HFFc6 (cell line): Measurements from ENCODE around the gene CBR1. TPM values are rescaled to one million over a fixed set of nuclear protein-coding genes. Genes with fewer than 3 reads are reported as not detected.

Experiments
- DNase-seq: peaks from one replicate; pipeline ENCODE4 v3.0.0-alpha.2; 2018
- H3K27ac Mint-ChIP-seq: 2 replicates; pipeline ENCODE4 v1.8.0; 2020; ENCODE audit warnings: mild to moderate bottlenecking, mixed read lengths
- H3K27me3 Mint-ChIP-seq: 2 replicates; pipeline ENCODE4 v1.8.0; 2021; ENCODE audit warnings: mild to moderate bottlenecking, moderate library complexity, mixed read lengths; ENCODE audit not compliant: insufficient read depth
- H3K36me3 Mint-ChIP-seq: 2 replicates; pipeline ENCODE4 v1.8.0; 2021; ENCODE audit warnings: low read depth, mixed read lengths
- H3K4me1 Mint-ChIP-seq: 2 replicates; pipeline ENCODE4 v1.8.0; 2020; ENCODE audit warnings: low read depth, mixed read lengths
- H3K4me3 Mint-ChIP-seq: 2 replicates; pipeline ENCODE4 v1.8.0; 2020; ENCODE audit warnings: mild to moderate bottlenecking, moderate library complexity, mixed read lengths
- H3K9me3 Mint-ChIP-seq: 2 replicates; pipeline ENCODE4 v1.8.0; 2020; ENCODE audit warnings: mild to moderate bottlenecking, mixed read lengths
- total RNA-seq, 6 experiments: library from RNA; stranded (reverse); fragmentation: NEBNext Ultra II Directional; extraction: Animal tissue kit (Norgen Biotek cat#: 25700); gene quantifications; 2 replicates in 1 of 6; 3 replicates in 5 of 6; pipeline ENCODE4 v1.2.3, GENCODE V29; 2021
- TF ChIP-seq, protein P1 (sequence below): fragments of 200-600 bp; sonication (generic); IDR thresholded peaks from 2 replicates; pipeline ENCODE4 v1.5.0; 2021; ENCODE audit warnings: antibody characterized with exemption, mild to moderate bottlenecking

CBR1 gene
- total RNA-seq, 6 experiments from 2014 or later: 103 to 144 (median 138) TPM

DNA sequence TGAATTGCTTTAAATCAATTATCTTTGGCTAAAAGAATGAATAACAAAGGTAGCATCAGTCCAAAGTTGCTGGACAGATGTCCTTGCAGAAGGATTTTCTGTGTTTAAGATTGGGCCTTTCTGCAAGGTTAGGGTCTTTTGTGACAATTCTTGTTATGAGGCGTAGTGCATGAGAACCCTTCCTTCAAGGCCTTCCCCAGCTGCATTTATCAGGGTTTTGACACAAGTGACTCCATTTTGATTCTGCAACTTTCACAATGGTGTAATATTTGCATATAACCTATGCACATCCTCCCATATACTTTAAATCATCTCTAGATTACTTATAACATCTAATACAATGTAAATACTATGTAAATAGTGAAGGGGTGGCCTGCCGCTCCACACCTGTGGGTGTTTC, 8.4 kb upstream of the CBR1 start:
- TF ChIP-seq, protein P1, sequence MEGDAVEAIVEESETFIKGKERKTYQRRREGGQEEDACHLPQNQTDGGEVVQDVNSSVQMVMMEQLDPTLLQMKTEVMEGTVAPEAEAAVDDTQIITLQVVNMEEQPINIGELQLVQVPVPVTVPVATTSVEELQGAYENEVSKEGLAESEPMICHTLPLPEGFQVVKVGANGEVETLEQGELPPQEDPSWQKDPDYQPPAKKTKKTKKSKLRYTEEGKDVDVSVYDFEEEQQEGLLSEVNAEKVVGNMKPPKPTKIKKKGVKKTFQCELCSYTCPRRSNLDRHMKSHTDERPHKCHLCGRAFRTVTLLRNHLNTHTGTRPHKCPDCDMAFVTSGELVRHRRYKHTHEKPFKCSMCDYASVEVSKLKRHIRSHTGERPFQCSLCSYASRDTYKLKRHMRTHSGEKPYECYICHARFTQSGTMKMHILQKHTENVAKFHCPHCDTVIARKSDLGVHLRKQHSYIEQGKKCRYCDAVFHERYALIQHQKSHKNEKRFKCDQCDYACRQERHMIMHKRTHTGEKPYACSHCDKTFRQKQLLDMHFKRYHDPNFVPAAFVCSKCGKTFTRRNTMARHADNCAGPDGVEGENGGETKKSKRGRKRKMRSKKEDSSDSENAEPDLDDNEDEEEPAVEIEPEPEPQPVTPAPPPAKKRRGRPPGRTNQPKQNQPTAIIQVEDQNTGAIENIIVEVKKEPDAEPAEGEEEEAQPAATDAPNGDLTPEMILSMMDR: no peak
- H3K36me3 Mint-ChIP-seq: peaks cover 17% of the 10 kb centered on the region
- H3K9me3 Mint-ChIP-seq: no peaks in the 10 kb centered on the region
- DNase-seq: no peak
- peaks cover 34% of the 10 kb centered on the region for H3K4me1 Mint-ChIP-seq
- peaks cover 1% of the 10 kb centered on the region for H3K27me3 Mint-ChIP-seq
- no peak overlapping the region for H3K4me3 Mint-ChIP-seq
- H3K27ac Mint-ChIP-seq: no peak overlapping the region

DNA sequence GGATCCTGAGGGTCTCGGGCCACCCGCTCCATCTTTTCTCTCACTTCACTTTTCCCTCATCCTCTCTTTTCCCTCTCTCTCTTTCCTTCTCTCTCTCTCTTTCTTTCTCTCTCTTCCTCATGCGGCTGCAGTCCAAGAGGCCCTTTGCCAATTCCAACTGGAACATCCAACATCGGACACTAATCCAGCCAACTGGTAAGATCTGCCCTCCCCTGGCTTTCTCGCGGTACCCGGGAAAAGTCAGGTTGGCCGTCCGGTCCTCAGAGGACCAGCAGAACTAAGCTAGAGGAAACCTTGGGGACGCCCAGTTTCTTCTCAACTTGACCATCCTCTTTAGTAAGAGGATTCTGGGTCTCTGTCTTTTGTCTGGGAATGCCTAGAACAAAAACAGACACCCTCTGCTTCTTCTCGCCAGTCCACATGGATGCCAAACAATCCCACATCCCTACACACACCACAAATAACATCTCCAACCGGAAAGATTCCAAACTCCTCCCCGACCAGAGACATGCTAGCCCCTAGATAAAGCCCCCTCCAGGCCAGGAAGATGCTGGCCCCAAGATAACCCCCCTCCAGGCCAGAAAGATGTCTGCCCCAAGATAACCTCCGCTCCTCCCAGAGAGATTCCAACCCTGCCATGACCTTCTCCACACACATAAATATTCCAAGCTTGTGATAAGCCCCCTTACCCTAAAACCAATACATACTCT, 6.3 kb upstream of the CBR1 start:
- H3K27ac Mint-ChIP-seq: no peak overlapping the region
- no peak overlapping the region for H3K4me3 Mint-ChIP-seq
- TF ChIP-seq, protein P1: no peak
- H3K36me3 Mint-ChIP-seq: no peaks in the 10 kb centered on the region
- no peaks in the 10 kb centered on the region for H3K9me3 Mint-ChIP-seq
- H3K4me1 Mint-ChIP-seq: peaks cover 22% of the 10 kb centered on the region
- no peak for DNase-seq
- H3K27me3 Mint-ChIP-seq: peaks cover 1% of the 10 kb centered on the region

DNA sequence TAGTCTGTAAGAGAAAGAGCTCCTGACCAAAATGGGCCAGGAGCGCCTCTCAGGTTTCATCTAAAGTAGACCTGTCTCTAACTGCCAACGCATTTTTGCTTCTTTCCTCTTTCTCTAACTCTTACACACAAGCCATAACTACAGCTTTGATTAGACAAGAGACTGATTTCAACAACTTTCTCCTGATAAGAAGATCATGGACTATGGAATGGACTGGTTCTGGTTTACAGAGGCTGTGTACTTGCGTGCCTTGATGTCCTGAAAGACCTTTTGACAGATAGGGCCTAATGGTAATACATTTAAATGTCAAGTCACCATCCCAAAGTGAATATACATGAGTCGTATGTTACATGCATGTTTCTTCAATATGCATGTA, 5.8 kb upstream of the CBR1 start:
- DNase-seq: no peak
- peaks cover 20% of the 10 kb centered on the region for H3K4me1 Mint-ChIP-seq
- H3K4me3 Mint-ChIP-seq: no peak overlapping the region
- H3K27ac Mint-ChIP-seq: no peak overlapping the region
- peaks cover 1% of the 10 kb centered on the region for H3K27me3 Mint-ChIP-seq
- H3K36me3 Mint-ChIP-seq: peaks cover 5% of the 10 kb centered on the region
- TF ChIP-seq, protein P1: no peak
- peaks cover 5% of the 10 kb centered on the region for H3K9me3 Mint-ChIP-seq

DNA sequence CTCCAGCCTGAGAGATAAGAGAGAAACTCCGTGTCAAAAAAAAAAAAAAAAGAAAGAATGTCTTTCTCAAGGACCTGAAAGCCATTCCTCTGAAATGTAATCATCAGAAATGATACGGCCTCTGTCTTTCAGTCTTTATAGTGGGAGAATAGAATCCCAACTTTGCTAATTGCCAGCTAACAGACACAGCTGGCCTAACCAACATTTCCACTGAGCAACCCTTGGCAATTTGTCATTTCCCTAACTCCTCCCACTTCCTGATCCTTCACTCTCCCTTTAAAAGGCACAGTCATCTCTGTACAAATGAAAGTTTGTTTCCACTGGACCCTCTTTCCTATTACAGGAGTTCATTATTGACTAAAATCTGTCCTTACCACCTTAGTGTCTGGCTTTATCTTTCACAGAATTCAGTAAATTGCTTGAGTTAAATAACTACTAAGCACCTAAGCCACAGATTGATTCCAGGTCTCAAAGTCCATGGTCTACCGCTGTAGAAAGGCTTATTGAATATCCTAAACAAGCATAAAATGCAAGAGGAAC, 4.3 kb upstream of the CBR1 start:
- Mint-ChIP-seq H3K36me3 (peaks cover 14% of the 10 kb centered on the region), H3K4me3 (no peak overlapping the region), H3K27me3 (no peaks in the 10 kb centered on the region; the same call in 1 of the 2 replicates), H3K9me3 (peaks cover 11% of the 10 kb centered on the region), H3K4me1 (peaks cover 31% of the 10 kb centered on the region), H3K27ac (peak overlapping the region; percentile 58)
- peak; percentile 28 for DNase-seq
- TF ChIP-seq, protein P1: no peak

DNA sequence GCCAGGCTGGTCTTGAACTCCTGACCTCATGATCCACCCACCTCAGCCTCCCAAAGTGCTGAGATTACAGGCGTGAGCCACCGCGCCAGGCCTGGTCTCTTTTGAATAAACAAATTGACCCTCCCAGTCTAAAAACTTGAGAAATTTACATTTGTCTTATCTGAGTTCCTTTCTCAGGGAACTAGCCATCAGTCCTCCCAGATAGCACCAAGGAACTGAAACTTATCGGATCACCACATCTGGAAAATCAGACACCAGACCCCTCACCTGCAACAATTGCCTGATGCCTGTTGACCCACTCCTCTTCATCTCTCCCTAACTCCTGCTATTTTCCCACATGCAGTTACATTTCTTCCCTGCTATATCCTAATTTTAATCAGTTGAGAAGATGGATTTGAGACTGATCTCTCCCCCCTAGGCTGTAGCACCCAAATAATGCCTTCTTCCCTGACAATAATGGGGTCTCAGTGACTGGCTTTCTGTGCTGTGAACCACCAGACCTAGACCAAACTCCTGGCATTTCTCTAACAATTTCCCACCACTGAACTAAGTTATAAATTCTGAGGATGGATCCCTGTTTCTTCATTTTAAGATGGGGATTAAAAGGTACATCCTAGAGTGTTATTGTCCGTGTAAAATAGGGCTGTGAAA, 951 bp upstream of the CBR1 start:
- Mint-ChIP-seq H3K4me1 (peaks cover 58% of the 10 kb centered on the region), H3K36me3 (peaks cover 34% of the 10 kb centered on the region), H3K9me3 (peaks cover 11% of the 10 kb centered on the region), H3K27ac (peak overlapping the region; percentile 99), H3K27me3 (peaks cover 2% of the 10 kb centered on the region; the same call in 1 of the 2 replicates), H3K4me3 (no peak overlapping the region)
- TF ChIP-seq, protein P1: no peak
- no peak for DNase-seq
